ENCODE results near the gene GON4L.
A peak's percentile ranks its signal among the peaks of the same experiment; 100 is the strongest.
"Not testable (repeated sequence)": the region's sequence is repeated elsewhere in the genome, so short reads cannot be mapped to it uniquely, and the experiment has no call there.

GON4L gene

DNA sequence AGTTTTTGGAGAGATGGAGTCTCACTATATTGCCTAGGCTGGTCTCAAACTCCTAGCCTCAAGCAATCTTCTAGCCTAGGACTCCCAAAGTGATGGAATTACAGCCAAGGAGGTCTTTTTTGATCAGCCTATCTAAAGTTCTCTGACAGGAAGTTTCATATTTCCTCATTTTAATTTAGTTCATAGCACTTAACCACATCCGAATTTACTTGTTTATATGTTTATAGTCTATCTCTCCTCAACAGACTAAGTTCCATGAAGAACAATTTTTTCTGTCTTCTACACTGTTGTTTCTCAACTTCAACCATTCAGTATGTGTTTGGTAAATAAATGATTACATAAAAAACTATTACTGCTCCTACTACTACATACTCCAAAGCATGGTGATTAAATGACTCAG is 47.9 kb downstream of the GON4L start:
- in situ Hi-C loops (cut with HindIII; ENCODE audit: low sequenced_read_pairs), result no loop called here

DNA sequence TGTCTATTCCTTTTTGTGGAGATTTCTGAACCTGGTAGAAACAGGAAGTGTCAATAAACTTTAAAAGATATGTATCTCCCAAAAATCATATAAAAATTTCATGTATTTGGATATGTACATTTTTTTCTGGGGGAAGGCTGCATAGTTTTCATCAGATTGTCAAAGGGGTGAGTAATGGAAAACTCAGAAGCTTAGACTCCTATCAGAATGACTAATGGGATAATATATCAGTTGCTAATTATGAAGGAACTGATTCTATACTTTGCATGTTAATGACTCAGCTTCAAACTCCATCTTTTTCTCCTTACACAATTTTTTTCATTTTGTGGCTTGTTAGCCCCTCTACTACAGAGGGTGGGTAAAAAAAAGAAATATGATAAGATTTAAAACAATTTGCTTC is 55.9 kb downstream of the GON4L start:
- no peak overlapping the region for H3K4me3 ChIP-seq (ENCODE audit: low read depth, low read length)
- no peak for DNase-seq (ENCODE audit: low read depth, low spot score)
- no peak for TF ChIP-seq CTCF (IDR thresholded peaks at IDR 0.05; ENCODE audit: low read depth, low read length)
- in situ Hi-C loops (cut with HindIII; ENCODE audit: low sequenced_read_pairs), result no loop called here

More for the DNA sequence above, 47.9 kb downstream of the GON4L start:
- H3K4me3 ChIP-seq (ENCODE audit: low read depth, low read length), result no peak overlapping the region
- TF ChIP-seq CTCF (IDR thresholded peaks at IDR 0.05; ENCODE audit: low read depth, low read length), result no peak
- DNase-seq (ENCODE audit: low read depth, low spot score), result no peak

DNA sequence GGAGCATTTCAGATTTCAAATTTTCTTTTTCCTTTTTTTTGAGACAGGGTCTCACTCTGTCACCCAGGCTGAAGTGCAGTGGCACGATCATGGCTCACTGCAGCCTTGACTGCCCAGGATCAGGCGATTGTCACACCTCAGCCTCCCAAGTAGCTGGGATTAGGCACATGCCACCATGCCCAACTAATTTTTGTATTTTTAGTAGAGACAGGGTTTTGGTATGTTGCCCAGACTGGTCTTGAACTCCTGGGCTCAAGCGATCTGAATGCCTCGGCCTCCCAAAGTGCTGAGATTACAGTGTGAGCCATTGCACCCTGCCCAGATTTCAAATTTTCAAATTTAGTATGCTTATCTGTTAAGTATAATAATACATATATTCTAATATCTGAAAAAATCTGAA is 61.4 kb downstream of the GON4L start:
- in situ Hi-C loops (cut with HindIII; ENCODE audit: low sequenced_read_pairs); H3K4me3 ChIP-seq (ENCODE audit: low read depth, low read length); DNase-seq (ENCODE audit: low read depth, low spot score): not testable (repeated sequence)

DNA sequence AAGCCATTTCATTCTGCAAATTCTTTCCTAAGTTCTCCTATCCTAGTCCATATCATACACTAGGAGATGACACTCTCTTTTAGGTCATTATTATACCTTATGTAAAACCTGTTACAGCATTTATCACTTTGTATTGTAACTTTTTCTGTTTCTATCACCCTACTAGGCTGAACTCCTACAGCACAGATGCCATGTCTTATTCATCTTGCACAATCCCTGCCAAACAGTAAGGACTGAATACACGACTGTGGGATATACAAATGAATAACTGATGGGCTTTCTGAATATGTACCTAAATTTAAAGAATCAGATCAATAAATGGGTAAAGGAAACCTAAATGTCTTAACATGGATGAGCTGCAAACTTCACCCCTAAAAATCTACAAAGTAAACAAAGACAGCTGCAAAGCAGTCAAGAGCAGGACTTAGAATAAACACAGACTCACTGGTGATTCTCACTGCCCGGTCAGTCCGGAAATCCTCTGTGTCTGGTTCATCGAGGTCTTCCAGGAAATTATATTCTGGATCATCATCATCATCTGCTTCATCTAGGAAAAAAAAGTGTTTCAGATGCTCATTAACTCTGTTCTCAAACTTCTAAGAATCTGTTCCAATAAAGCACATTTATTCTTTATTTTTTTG is 62.3 kb downstream of the GON4L start:
- in situ Hi-C loops (cut with HindIII; ENCODE audit: low sequenced_read_pairs), result no loop called here
- no peak for TF ChIP-seq CTCF (IDR thresholded peaks at IDR 0.05; ENCODE audit: low read depth, low read length)
- DNase-seq (ENCODE audit: low read depth, low spot score), result peak; percentile 6
- H3K4me3 ChIP-seq (ENCODE audit: low read depth, low read length), result no peak overlapping the region

DNA sequence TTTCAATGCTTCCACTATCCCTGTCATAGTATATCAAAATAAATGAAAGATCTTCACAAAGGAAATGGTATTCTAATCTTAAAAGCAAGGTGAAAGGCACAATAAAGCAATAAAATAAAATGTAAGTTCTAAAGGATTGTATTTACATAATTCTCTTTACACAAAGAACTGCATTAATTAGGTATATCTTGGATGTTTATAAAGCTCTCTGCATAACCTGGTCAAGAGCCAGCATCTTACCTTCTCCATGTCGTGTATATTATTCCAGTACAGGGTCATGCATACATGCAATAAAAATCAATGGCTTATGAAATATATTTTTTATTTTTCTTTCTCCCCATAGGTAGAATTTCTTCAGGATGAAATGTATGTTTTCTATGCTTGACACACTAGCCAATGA is 63.8 kb downstream of the GON4L start:
- in situ Hi-C loops (cut with HindIII; ENCODE audit: low sequenced_read_pairs), result no loop called here
- no peak for DNase-seq (ENCODE audit: low read depth, low spot score)
- no peak overlapping the region for H3K4me3 ChIP-seq (ENCODE audit: low read depth, low read length)
- TF ChIP-seq CTCF (IDR thresholded peaks at IDR 0.05; ENCODE audit: low read depth, low read length), result no peak

GRCh38 chr1:155777582-155777981 is 79.4 kb downstream of the GON4L start:
- no peak overlapping the region for H3K4me3 ChIP-seq (ENCODE audit: low read depth, low read length)
- in situ Hi-C loops (cut with HindIII; ENCODE audit: low sequenced_read_pairs), result no loop called here
- TF ChIP-seq CTCF (IDR thresholded peaks at IDR 0.05; ENCODE audit: low read depth, low read length), result no peak
- no peak for DNase-seq (ENCODE audit: low read depth, low spot score)

DNA sequence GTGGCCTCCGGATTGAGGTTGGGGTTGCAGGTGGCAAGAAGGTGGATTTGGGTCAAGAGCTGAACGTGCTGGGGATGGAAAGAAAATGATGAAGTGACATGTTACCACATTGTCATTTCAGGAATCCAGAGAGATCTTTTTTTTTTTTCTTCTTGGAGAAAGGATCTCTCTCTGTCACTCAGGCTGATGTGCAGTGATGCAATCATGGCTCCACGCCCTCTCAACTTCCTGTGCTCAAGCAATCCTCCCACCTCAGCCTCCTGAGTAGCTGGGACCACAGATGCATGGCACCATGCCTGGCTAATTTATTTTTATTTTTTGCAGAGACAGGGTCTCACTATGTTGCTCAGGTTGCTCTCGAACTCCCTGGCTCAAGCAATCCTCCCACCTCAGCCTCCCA is 80.6 kb downstream of the GON4L start:
- H3K4me3 ChIP-seq (ENCODE audit: low read depth, low read length), result no peak overlapping the region
- no peak for DNase-seq (ENCODE audit: low read depth, low spot score)
- in situ Hi-C loops (cut with HindIII; ENCODE audit: low sequenced_read_pairs), result no loop called here
- no peak for TF ChIP-seq CTCF (IDR thresholded peaks at IDR 0.05; ENCODE audit: low read depth, low read length)
